HCT116 (cell line): ENCODE measurements around the gene PIGM.

Experiments used
- CEBPB ChIP-seq: IDR thresholded peaks from 2 replicates; pipeline ENCODE4 v1.6.1; 2012; ENCODE audit warnings: low read depth
- EZH2 ChIP-seq: fragments of 200-600 bp; sonication (generic); IDR thresholded peaks from 2 replicates; pipeline ENCODE4 v1.6.1; 2017; ENCODE audit warnings: antibody characterized with exemption, mixed run types
- EZH2phosphoT487 ChIP-seq: fragments of 200-600 bp; IDR thresholded peaks from 2 replicates; pipeline ENCODE4 v1.6.1; 2018; ENCODE audit warnings: antibody characterized with exemption, borderline replicate concordance
- JUND ChIP-seq: IDR thresholded peaks from 2 replicates; pipeline ENCODE4 v1.6.1; 2012
- MAX ChIP-seq: IDR thresholded peaks from 2 replicates; pipeline ENCODE4 v1.6.1; 2012
- POLR2A ChIP-seq: IDR thresholded peaks from 2 replicates; pipeline ENCODE4 v1.7.0; 2011; ENCODE audit warnings: borderline replicate concordance; ENCODE audit not compliant: insufficient read depth, insufficient read length; ENCODE audit errors: extremely low read depth
- POLR2AphosphoS5 ChIP-seq: IDR thresholded peaks from 2 replicates; pipeline ENCODE4 v1.6.1; 2011; ENCODE audit warnings: mild to moderate bottlenecking, low read depth, low read length, moderate library complexity
- SIN3A ChIP-seq: IDR thresholded peaks from 2 replicates; pipeline ENCODE4 v1.6.1; 2012; ENCODE audit warnings: low read depth
- YY1 ChIP-seq: IDR thresholded peaks from 2 replicates; pipeline ENCODE4 v1.6.1; 2011; ENCODE audit warnings: low read length, low read depth, moderate library complexity, mild to moderate bottlenecking; ENCODE audit not compliant: insufficient replicate concordance; ENCODE audit errors: extremely low read depth
- ZFX ChIP-seq: fragments of 450-650 bp; IDR thresholded peaks from 2 replicates; pipeline ENCODE4 v1.6.1; 2017
- ZNF274 ChIP-seq: fragments of 200-500 bp; sonication (Bioruptor generic); IDR thresholded peaks from 2 replicates; pipeline ENCODE4 v1.6.1; 2014; ENCODE audit warnings: mild to moderate bottlenecking, low read depth, low read length, inconsistent platforms
- TF ChIP-seq, protein P1 (sequence below), 3 experiments: fragments of 200-600 bp in 1 of 3; sonication (generic) in 1 of 3; IDR thresholded peaks in 2 of 3; conservative IDR thresholded peaks in 1 of 3; 2 replicates each; pipeline ENCODE4 v1.5.1; 2012 to 2017; ENCODE audit warnings: low read depth in 2 of 3, low read length in 2 of 3, antibody characterized with exemption in 1 of 3, borderline replicate concordance in 1 of 3, control low read depth in 1 of 3, mild to moderate bottlenecking in 1 of 3, mixed read lengths in 1 of 3, mixed run types in 1 of 3, moderate library complexity in 1 of 3; ENCODE audit not compliant: insufficient read depth in 1 of 3

DNA sequence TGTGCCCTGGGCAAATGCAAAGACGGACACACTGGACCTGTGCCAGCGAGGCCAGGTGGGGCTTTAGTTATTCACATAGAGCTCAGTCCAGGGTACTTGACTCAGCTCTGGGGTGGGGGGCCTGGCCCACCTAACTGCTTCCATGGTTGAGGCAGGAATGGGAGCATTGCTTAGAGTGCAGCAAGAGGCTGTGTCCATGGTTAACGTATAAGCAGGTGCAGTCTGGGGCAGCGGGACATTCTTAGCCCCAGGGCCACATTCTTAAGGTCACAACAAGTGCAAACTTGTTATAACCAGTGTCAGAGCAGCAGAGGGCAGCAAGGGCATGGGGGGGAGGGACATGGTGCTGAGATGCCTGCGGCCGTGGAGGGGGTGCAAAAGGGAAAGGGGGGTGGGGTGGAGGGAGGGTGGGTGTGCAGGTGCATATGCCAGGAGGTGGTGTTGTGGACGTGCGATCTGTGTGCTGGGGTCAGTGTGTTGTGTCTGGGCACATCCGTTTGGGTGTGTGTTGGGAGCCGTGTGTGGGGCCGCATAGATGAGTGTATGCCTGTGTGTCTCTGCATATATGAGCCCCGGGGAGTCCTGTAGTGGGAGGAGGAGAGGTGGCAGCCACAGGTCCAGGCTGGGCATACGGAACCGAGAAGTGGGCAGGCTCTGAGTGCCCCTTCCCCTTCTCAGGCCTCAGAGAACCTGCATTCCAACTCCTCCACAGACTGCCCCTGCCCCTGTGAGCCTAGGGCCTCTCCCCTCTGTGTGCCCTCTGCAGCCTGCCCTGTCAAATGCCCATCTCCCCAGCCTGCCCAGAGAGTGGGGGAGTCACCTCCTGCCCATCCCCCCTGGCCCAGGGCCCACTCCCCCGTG lies 29.8 kb upstream of the PIGM start:
- TF ChIP-seq, protein P1, sequence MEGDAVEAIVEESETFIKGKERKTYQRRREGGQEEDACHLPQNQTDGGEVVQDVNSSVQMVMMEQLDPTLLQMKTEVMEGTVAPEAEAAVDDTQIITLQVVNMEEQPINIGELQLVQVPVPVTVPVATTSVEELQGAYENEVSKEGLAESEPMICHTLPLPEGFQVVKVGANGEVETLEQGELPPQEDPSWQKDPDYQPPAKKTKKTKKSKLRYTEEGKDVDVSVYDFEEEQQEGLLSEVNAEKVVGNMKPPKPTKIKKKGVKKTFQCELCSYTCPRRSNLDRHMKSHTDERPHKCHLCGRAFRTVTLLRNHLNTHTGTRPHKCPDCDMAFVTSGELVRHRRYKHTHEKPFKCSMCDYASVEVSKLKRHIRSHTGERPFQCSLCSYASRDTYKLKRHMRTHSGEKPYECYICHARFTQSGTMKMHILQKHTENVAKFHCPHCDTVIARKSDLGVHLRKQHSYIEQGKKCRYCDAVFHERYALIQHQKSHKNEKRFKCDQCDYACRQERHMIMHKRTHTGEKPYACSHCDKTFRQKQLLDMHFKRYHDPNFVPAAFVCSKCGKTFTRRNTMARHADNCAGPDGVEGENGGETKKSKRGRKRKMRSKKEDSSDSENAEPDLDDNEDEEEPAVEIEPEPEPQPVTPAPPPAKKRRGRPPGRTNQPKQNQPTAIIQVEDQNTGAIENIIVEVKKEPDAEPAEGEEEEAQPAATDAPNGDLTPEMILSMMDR (IDR thresholded peaks at IDR 0.05 in 2 of 3, conservative IDR thresholded peaks at IDR 0.05 in 1 of 3; ENCODE audit: borderline replicate concordance in 1 of 3, insufficient read depth in 1 of 3, low read depth in 2 of 3, low read length in 2 of 3), result no peak
- TF ChIP-seq POLR2A (no peak), MAX (no peak), EZH2phosphoT487 (no peak), EZH2 (no peak), ZFX (no peak), YY1 (no peak), SIN3A (no peak), POLR2AphosphoS5 (no peak), JUND (no peak), CEBPB (no peak), ZNF274 (no peak)
